Measurements from ENCODE around the gene DCN. TPM values are rescaled to one million over a fixed set of nuclear protein-coding genes. Genes with fewer than 3 reads are reported as not detected.

The DCN gene
- 100 to 1,000 TPM; 301 to 314 TPM for total RNA-seq

GRCh38 chr12:91182636-91183455 is at the start of gene DCN:
Gene DCN, minus strand, starts transcription at chr12:91182817. Its CDS starts 4,265 bp downstream, at chr12:91178552.
- 51 to 67% methylated on average over 4 of the region's 4 CpGs for WGBS, 2 donors
- no peak for DNase-seq

GRCh38 chr12:91230841-91231240 is 48.2 kb upstream of the DCN start:
- H3K4me1 ChIP-seq: no peaks in the 10 kb centered on the region
- no peaks in the 10 kb centered on the region for H3K27me3 ChIP-seq
- H3K9me3 ChIP-seq: no peaks in the 10 kb centered on the region
- no peak for ATAC-seq
- H3K36me3 ChIP-seq (replicated peaks in 1 of 2; ENCODE audit: insufficient read depth in 1 of 2, low read depth in 2 of 2): no peaks in the 10 kb centered on the region
- intact Hi-C loops (cut with DNase I): no loop called here
- DNase-seq: no peak
- H3K4me3 ChIP-seq: no peak overlapping the region
- TF ChIP-seq CTCF (IDR thresholded peaks at IDR 0.05) (no peak), POLR2A (IDR thresholded peaks at IDR 0.05) (no peak)
- H3K27ac ChIP-seq: no peak overlapping the region

More at GRCh38 chr12:91182636-91183455, at the start of gene DCN:
- Histone ChIP-seq H3K27ac (peak within 1 kb of the TSS in 1 of 4 donors; percentile 37), H3K4me1 (no peaks in the 10 kb centered on the region), H3K36me3 (replicated peaks in 1 of 2; ENCODE audit: insufficient read depth in 1 of 2, low read depth in 2 of 2) (no peaks in the 10 kb centered on the region), H3K4me3 (no peak within 1 kb of the TSS), H3K27me3 (no peaks in the 10 kb centered on the region), H3K9me3 (no peaks in the 10 kb centered on the region)
- intact Hi-C loops (cut with DNase I): no loop called here
- no peak for ATAC-seq
- no peak for TF ChIP-seq CTCF (IDR thresholded peaks at IDR 0.05)

GRCh38 chr12:91226951-91227350 is 44.3 kb upstream of the DCN start:
- no peak for ATAC-seq
- no peaks in the 10 kb centered on the region for H3K9me3 ChIP-seq
- 70 to 74% methylated on average over 1 of the region's 1 CpG for WGBS, 2 donors
- H3K27ac ChIP-seq: no peak overlapping the region
- DNase-seq: no peak
- H3K27me3 ChIP-seq: no peaks in the 10 kb centered on the region
- no peaks in the 10 kb centered on the region for H3K36me3 ChIP-seq (replicated peaks in 1 of 2; ENCODE audit: insufficient read depth in 1 of 2, low read depth in 2 of 2)
- H3K4me3 ChIP-seq: no peak overlapping the region
- TF ChIP-seq POLR2A (IDR thresholded peaks at IDR 0.05): no peak
- TF ChIP-seq CTCF (IDR thresholded peaks at IDR 0.05): no peak
- no peaks in the 10 kb centered on the region for H3K4me1 ChIP-seq
- intact Hi-C loops (cut with DNase I): no loop called here

GRCh38 chr12:91225316-91225715 is 42.7 kb upstream of the DCN start:
- no peak for TF ChIP-seq POLR2A (IDR thresholded peaks at IDR 0.05)
- no peak for TF ChIP-seq CTCF (IDR thresholded peaks at IDR 0.05)

GRCh38 chr12:91224401-91224800 is 41.8 kb upstream of the DCN start:
- H3K27me3 ChIP-seq: no peaks in the 10 kb centered on the region
- 92 to 93% methylated on average over 1 of the region's 1 CpG for WGBS, 2 donors
- no peak overlapping the region for H3K27ac ChIP-seq
- TF ChIP-seq POLR2A (IDR thresholded peaks at IDR 0.05): no peak
- TF ChIP-seq CTCF (IDR thresholded peaks at IDR 0.05): no peak
- H3K4me1 ChIP-seq: no peaks in the 10 kb centered on the region
- H3K4me3 ChIP-seq: no peak overlapping the region
- intact Hi-C loops (cut with DNase I): no loop called here
- H3K36me3 ChIP-seq (replicated peaks in 1 of 2; ENCODE audit: insufficient read depth in 1 of 2, low read depth in 2 of 2): no peaks in the 10 kb centered on the region
- no peak for ATAC-seq
- H3K9me3 ChIP-seq: no peaks in the 10 kb centered on the region
- DNase-seq: no peak

More at GRCh38 chr12:91225316-91225715, 42.7 kb upstream of the DCN start:
- ATAC-seq (no peak), DNase-seq (no peak)
- no peak overlapping the region for H3K27ac ChIP-seq
- intact Hi-C loops (cut with DNase I): no loop called here
- H3K36me3 ChIP-seq (replicated peaks in 1 of 2; ENCODE audit: insufficient read depth in 1 of 2, low read depth in 2 of 2): no peaks in the 10 kb centered on the region
- no peaks in the 10 kb centered on the region for H3K4me1 ChIP-seq
- H3K27me3 ChIP-seq: no peaks in the 10 kb centered on the region
- 78 to 83% methylated on average over 1 of the region's 1 CpG for WGBS, 2 donors
- H3K4me3 ChIP-seq: no peak overlapping the region
- no peaks in the 10 kb centered on the region for H3K9me3 ChIP-seq
